Psoas muscle (tissue), 8 donors: ENCODE data around the gene CHRM4. TPM values are rescaled to one million over a fixed set of nuclear protein-coding genes. Genes with fewer than 3 reads are reported as not detected.
"Not testable (repeated sequence)": the region's sequence is repeated elsewhere in the genome, so short reads cannot be mapped to it uniquely, and the experiment has no call there.

Experiments
- ATAC-seq, 4 donors: fragments of 200-7000 bp; cut with Tn5 transposase; one replicate each; pipeline ENCODE4 v1.9.1; 2020; ENCODE audit warnings: moderate library complexity in 3 of 4, mild to moderate bottlenecking in 2 of 4
- DNase-seq, 2 donors: peaks; one replicate each; pipeline ENCODE4 v3.0.0-alpha.2; 2020
- H3K27ac ChIP-seq: fragments of 200-600 bp; one replicate; pipeline ENCODE4 v1.8.0; 2022
- H3K27me3 ChIP-seq, 3 donors: fragments of 200-600 bp in 1 of 3; one replicate each; pipeline versions ENCODE4 v1.6.1 to v1.8.0; 2013 to 2022; ENCODE audit warnings: low read length in 2 of 3, mild to moderate bottlenecking in 2 of 3, moderate library complexity in 1 of 3; ENCODE audit not compliant: insufficient read depth in 3 of 3
- H3K36me3 ChIP-seq, 2 donors: fragments of 200-600 bp in 1 of 2; one replicate each; pipeline versions ENCODE4 v1.6.1 to v1.8.0; 2013 to 2022; ENCODE audit warnings: low read depth in 1 of 2, mild to moderate bottlenecking in 1 of 2, moderate library complexity in 1 of 2; ENCODE audit not compliant: insufficient read depth in 1 of 2
- H3K4me1 ChIP-seq: fragments of 200-600 bp; one replicate; pipeline ENCODE4 v1.8.0; 2022
- H3K4me3 ChIP-seq: fragments of 200-600 bp; one replicate; pipeline ENCODE4 v1.8.0; 2022; ENCODE audit warnings: mild to moderate bottlenecking
- H3K9me3 ChIP-seq: fragments of 200-600 bp; one replicate; pipeline ENCODE4 v1.8.0; 2022
- CTCF ChIP-seq: fragments of 200-600 bp; IDR thresholded peaks from one replicate; pipeline ENCODE4 v1.8.0; 2022; ENCODE audit warnings: antibody characterized with exemption
- WGBS, 3 donors: extraction: QIAGEN DNeasy Blood & Tissue Kit; methylation state at CpG; one replicate each; pipeline versions ENCODE4 v1.1.6 to v1.1.7; 2013; 5-methylcytosine and 5-hydroxymethylcytosine counted together
- intact Hi-C, 2 donors: fragments of 100-400 bp; cut with DNase I; formaldehyde crosslinking; loops; one replicate each; pipeline versions ENCODE4 v1.11.0 to v1.14.2; 2022
- polyA plus RNA-seq, 3 donors: library from polyadenylated mRNA; stranded (reverse); fragments of 200-250 nt; gene quantifications; one replicate each; pipeline ENCODE4 v1.2.3, GENCODE V29; 2013
- total RNA-seq, 4 donors: library from RNA; stranded (reverse); fragmentation: NEBNext Ultra II Directional in 2 of 4; extraction: Animal tissue kit (Norgen Biotek cat#: 25700) in 2 of 4; gene quantifications; one replicate each; pipeline versions ENCODE4 v1.2.1 to v1.2.4, GENCODE V29; 2021 to 2023
- donor health status: healthy with polysubstance abuse.
- donor health status: DM: no; HTN: no; CAD: no; lungs with moderate emphysema.
- donor health status: Bipolar disorder and iron deficiency.
- donor health status: healthy.
- donor health status: DM: yes; HTN: yes; CAD: no.
- donor health status: DM: no; HTN: no; CAD: no.
- donor health status: DM: no; HTN: no; CAD: no.
- donor health status: DM: yes; HTN: yes; CAD: no.

CHRM4 gene
- total and polyA plus RNA-seq, 7 donors: not detected

GRCh38 chr11:46372086-46372485, 19.5 kb downstream of the CHRM4 start:
- no peak overlapping the region for H3K27ac ChIP-seq
- H3K4me1 ChIP-seq: peaks cover 3% of the 10 kb centered on the region
- H3K9me3 ChIP-seq: no peaks in the 10 kb centered on the region
- 53 to 69% (median 64%) methylated on average over 10 of the region's 10 CpGs for WGBS, 3 donors
- H3K27me3 ChIP-seq: no peaks in the 10 kb centered on the region
- ATAC-seq (no peak), DNase-seq (no peak)
- intact Hi-C loops: no loop called here
- H3K4me3 ChIP-seq: no peak overlapping the region
- no peak for TF ChIP-seq CTCF
- peaks cover 10 to 99% of the 10 kb centered on the region in 2 donors for H3K36me3 ChIP-seq

- DNase-seq, ATAC-seq, H3K9me3 ChIP-seq, H3K4me3 ChIP-seq, H3K27me3 ChIP-seq, H3K27ac ChIP-seq: not testable (repeated sequence)
- intact Hi-C loops: loop anchor here in 1 of 2 donors (2.0 kb wide), 1 partner anchor 20 kb away; no protein-coding TSS in a partner anchor
- Histone ChIP-seq H3K36me3 (peaks cover 10 to 99% of the 10 kb centered on the region in 2 donors), H3K4me1 (peaks cover 11% of the 10 kb centered on the region)
- 93 to 94% (median 94%) methylated on average over 14 to 19 of the region's 19 CpGs for WGBS, 3 donors
These were observed 20.3 kb downstream of the CHRM4 start for GRCh38 chr11:46371262-46371661.

- intact Hi-C loops: loop anchor here in 1 of 2 donors (2.0 kb wide), 1 partner anchor 19 kb away; no protein-coding TSS in a partner anchor
- no peak for DNase-seq
These were observed 21.3 kb downstream of the CHRM4 start for GRCh38 chr11:46370253-46370652.

GRCh38 chr11:46369458-46370152, 22.0 kb downstream of the CHRM4 start:
- WGBS, 3 donors: 68 to 73% (median 70%) methylated on average over 25 of the region's 25 CpGs
- Histone ChIP-seq H3K27ac (no peak overlapping the region), H3K36me3 (peaks cover 10 to 83% of the 10 kb centered on the region in 2 donors), H3K9me3 (no peaks in the 10 kb centered on the region), H3K4me1 (peaks cover 26% of the 10 kb centered on the region), H3K4me3 (no peak overlapping the region), H3K27me3 (no peaks in the 10 kb centered on the region)
- DNase-seq (peak in 1 of 2 donors; percentile 74), ATAC-seq (peak; percentile 39 to 56 (median 49))
- intact Hi-C loops: loop anchor here in 1 of 2 donors (2.0 kb wide), 1 partner anchor 19 kb away; no protein-coding TSS in a partner anchor
- TF ChIP-seq CTCF: peak; percentile 69

More at GRCh38 chr11:46370253-46370652, 21.3 kb downstream of the CHRM4 start:
- TF ChIP-seq CTCF: no peak
- no peak for ATAC-seq
- no peaks in the 10 kb centered on the region for H3K9me3 ChIP-seq
- H3K4me3 ChIP-seq: no peak overlapping the region
- H3K4me1 ChIP-seq: peaks cover 19% of the 10 kb centered on the region
- WGBS, 3 donors: 70 to 73% (median 72%) methylated on average over 13 of the region's 13 CpGs
- peaks cover 10 to 89% of the 10 kb centered on the region in 2 donors for H3K36me3 ChIP-seq
- H3K27ac ChIP-seq: no peak overlapping the region
- H3K27me3 ChIP-seq: no peaks in the 10 kb centered on the region

- no peak overlapping the region for H3K27ac ChIP-seq
- DNase-seq (no peak), ATAC-seq (no peak)
- H3K4me3 ChIP-seq: no peak overlapping the region
- no peak for TF ChIP-seq CTCF
- H3K27me3 ChIP-seq: no peaks in the 10 kb centered on the region
- intact Hi-C loops: loop anchor here in 1 of 2 donors (1.0 kb wide), 1 partner anchor 16 kb away; no protein-coding TSS in a partner anchor
- WGBS, 3 donors: 71 to 75% (median 72%) methylated on average over 12 of the region's 12 CpGs
- no peaks in the 10 kb centered on the region for H3K9me3 ChIP-seq
- peaks cover 4 to 66% of the 10 kb centered on the region in 2 donors for H3K36me3 ChIP-seq
- H3K4me1 ChIP-seq: peaks cover 39% of the 10 kb centered on the region
These were observed 23.7 kb downstream of the CHRM4 start for GRCh38 chr11:46367916-46368267.
